ENCODE results near the gene MYO15B. TPM values are rescaled to one million over a fixed set of nuclear protein-coding genes. Genes with fewer than 3 reads are reported as not detected.
A peak's percentile ranks its signal among the peaks of the same experiment; 100 is the strongest.

The MYO15B gene
- total and polyA plus RNA-seq, 2 of the 13 experiments (the other 11 are each of a cell fraction or from before 2014, with no cell fraction given), result 2.8 to 8.1 TPM

- TF ChIP-seq, protein P1, sequence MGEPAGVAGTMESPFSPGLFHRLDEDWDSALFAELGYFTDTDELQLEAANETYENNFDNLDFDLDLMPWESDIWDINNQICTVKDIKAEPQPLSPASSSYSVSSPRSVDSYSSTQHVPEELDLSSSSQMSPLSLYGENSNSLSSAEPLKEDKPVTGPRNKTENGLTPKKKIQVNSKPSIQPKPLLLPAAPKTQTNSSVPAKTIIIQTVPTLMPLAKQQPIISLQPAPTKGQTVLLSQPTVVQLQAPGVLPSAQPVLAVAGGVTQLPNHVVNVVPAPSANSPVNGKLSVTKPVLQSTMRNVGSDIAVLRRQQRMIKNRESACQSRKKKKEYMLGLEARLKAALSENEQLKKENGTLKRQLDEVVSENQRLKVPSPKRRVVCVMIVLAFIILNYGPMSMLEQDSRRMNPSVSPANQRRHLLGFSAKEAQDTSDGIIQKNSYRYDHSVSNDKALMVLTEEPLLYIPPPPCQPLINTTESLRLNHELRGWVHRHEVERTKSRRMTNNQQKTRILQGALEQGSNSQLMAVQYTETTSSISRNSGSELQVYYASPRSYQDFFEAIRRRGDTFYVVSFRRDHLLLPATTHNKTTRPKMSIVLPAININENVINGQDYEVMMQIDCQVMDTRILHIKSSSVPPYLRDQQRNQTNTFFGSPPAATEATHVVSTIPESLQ (CRISPR knock-in tag; conservative IDR thresholded peaks at IDR 0.05), result no peak
- TF ChIP-seq RAD21 (CRISPR knock-in tag; IDR thresholded peaks at IDR 0.05) (no peak; the same call in 1 of the 2 replicates), ZNF883 (CRISPR knock-in tag; IDR thresholded peaks at IDR 0.05; ENCODE audit: not compliant biosample characterization) (no peak), KDM2A (CRISPR knock-in tag; IDR thresholded peaks at IDR 0.05; ENCODE audit: borderline replicate concordance, low read depth) (no peak; the same call in 1 of the 2 replicates), SMARCE1 (IDR thresholded peaks at IDR 0.05; ENCODE audit: borderline replicate concordance) (no peak), RFX5 (IDR thresholded peaks at IDR 0.05; ENCODE audit: low read depth, low read length) (no peak), ADNP (CRISPR knock-in tag; IDR thresholded peaks at IDR 0.05) (no peak), FOXA3 (CRISPR knock-in tag; IDR thresholded peaks at IDR 0.05) (no peak), ZNF256 (CRISPR knock-in tag; conservative IDR thresholded peaks at IDR 0.05) (no peak), ZNF225 (CRISPR knock-in tag; IDR thresholded peaks at IDR 0.05) (peak; percentile 51; the same call in 1 of the 2 replicates), ZNF331 (CRISPR knock-in tag; IDR thresholded peaks at IDR 0.05) (no peak), BORCS8-MEF2B (CRISPR knock-in tag; IDR thresholded peaks at IDR 0.05) (peak; percentile 35; the same call in 1 of the 2 replicates), ZNF572 (CRISPR knock-in tag; IDR thresholded peaks at IDR 0.05) (no peak), ZNF280B (CRISPR knock-in tag; IDR thresholded peaks at IDR 0.05; ENCODE audit: borderline replicate concordance) (0 out of 2 replicates have a peak, but pooled peaks have one; percentile 36), U2AF1 (optimal IDR thresholded peaks at IDR 0.05; ENCODE audit: low read depth, low read length) (no peak), ZNF33B (CRISPR knock-in tag; IDR thresholded peaks at IDR 0.05) (0 out of 2 replicates have a peak, but pooled peaks have one; percentile 16), AHR (CRISPR knock-in tag; IDR thresholded peaks at IDR 0.05) (0 out of 2 replicates have a peak, but pooled peaks have one; percentile 23)
- TF ChIP-seq, protein P2, sequence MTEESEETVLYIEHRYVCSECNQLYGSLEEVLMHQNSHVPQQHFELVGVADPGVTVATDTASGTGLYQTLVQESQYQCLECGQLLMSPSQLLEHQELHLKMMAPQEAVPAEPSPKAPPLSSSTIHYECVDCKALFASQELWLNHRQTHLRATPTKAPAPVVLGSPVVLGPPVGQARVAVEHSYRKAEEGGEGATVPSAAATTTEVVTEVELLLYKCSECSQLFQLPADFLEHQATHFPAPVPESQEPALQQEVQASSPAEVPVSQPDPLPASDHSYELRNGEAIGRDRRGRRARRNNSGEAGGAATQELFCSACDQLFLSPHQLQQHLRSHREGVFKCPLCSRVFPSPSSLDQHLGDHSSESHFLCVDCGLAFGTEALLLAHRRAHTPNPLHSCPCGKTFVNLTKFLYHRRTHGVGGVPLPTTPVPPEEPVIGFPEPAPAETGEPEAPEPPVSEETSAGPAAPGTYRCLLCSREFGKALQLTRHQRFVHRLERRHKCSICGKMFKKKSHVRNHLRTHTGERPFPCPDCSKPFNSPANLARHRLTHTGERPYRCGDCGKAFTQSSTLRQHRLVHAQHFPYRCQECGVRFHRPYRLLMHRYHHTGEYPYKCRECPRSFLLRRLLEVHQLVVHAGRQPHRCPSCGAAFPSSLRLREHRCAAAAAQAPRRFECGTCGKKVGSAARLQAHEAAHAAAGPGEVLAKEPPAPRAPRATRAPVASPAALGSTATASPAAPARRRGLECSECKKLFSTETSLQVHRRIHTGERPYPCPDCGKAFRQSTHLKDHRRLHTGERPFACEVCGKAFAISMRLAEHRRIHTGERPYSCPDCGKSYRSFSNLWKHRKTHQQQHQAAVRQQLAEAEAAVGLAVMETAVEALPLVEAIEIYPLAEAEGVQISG (CRISPR knock-in tag; IDR thresholded peaks at IDR 0.05), result peak; percentile 28; the same call in 1 of the 2 replicates
- TF ChIP-seq, protein P3, sequence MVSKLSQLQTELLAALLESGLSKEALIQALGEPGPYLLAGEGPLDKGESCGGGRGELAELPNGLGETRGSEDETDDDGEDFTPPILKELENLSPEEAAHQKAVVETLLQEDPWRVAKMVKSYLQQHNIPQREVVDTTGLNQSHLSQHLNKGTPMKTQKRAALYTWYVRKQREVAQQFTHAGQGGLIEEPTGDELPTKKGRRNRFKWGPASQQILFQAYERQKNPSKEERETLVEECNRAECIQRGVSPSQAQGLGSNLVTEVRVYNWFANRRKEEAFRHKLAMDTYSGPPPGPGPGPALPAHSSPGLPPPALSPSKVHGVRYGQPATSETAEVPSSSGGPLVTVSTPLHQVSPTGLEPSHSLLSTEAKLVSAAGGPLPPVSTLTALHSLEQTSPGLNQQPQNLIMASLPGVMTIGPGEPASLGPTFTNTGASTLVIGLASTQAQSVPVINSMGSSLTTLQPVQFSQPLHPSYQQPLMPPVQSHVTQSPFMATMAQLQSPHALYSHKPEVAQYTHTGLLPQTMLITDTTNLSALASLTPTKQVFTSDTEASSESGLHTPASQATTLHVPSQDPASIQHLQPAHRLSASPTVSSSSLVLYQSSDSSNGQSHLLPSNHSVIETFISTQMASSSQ (IDR thresholded peaks at IDR 0.05; ENCODE audit: low read depth), result no peak
- TF ChIP-seq, protein P3 (CRISPR knock-in tag; IDR thresholded peaks at IDR 0.05; ENCODE audit: borderline replicate concordance), result 0 out of 2 replicates have a peak, but pooled peaks have one; percentile 51
Measured at GRCh38 chr17:75625813-75626486, 38.4 kb downstream of the MYO15B start (continued).

Data from HepG2 (cell line).